ENCODE data around the gene CENPT.

GRCh38 chr16:67883872-67884261 lies 36.4 kb upstream of the CENPT start:
- TF ChIP-seq CTCF (IDR thresholded peaks at IDR 0.05; ENCODE audit: insufficient read depth, low read length, poor library complexity, severe bottlenecking) (peak; percentile 85), EZH2phosphoT487 (conservative IDR thresholded peaks at IDR 0.05; ENCODE audit: low read length) (no peak)
